H1 (cell line): ENCODE measurements around the gene CLIC3. TPM values are rescaled to one million over a fixed set of nuclear protein-coding genes. Genes with fewer than 3 reads are reported as not detected.
A peak's percentile ranks its signal among the peaks of the same experiment; 100 is the strongest.

Experiments used
- CTCF ChIA-PET: fragments of 300-600 bp; sonication (Branson Sonifier 250); formaldehyde crosslinking; loops from one replicate; lab custom pipeline; 2021; ENCODE audit not compliant: partially characterized antibody; lab: Charles Lee
- POLR2A ChIA-PET: fragments of 300-600 bp; sonication (Branson Sonifier 250); formaldehyde crosslinking; loops from one replicate; lab custom pipeline; 2021; ENCODE audit warnings: inconsistent platforms; ENCODE audit not compliant: partially characterized antibody; lab: Charles Lee
- DNase-seq, 2 experiments: peaks; one replicate each; pipeline versions ENCODE4 v3.0.0 to v3.0.0-alpha.2; 2010 to 2022; ENCODE audit warnings: low spot score in 2 of 2, low read depth in 1 of 2, mixed read lengths in 1 of 2
- FAIRE-seq: peaks from 2 replicates; lab custom pipeline; 2011; peaks lifted over from hg19 to GRCh38; lab: Jason Lieb, UNC
- H2AFZ ChIP-seq: 2 replicates; pipeline ENCODE4 v1.8.1; 2012; ENCODE audit warnings: low read length, inconsistent platforms
- H2AK5ac ChIP-seq: 2 replicates; pipeline ENCODE4 v1.6.1; 2013; ENCODE audit warnings: low read depth, low read length
- H2BK120ac ChIP-seq: replicated peaks from 2 replicates; pipeline ENCODE3; 2013; ENCODE audit warnings: low read depth, low read length, inconsistent platforms
- H2BK12ac ChIP-seq: 2 replicates; pipeline ENCODE4 v1.6.1; 2013; ENCODE audit warnings: low read depth, low read length
- H2BK15ac ChIP-seq: 2 replicates; pipeline ENCODE4 v1.6.1; 2013; ENCODE audit warnings: low read length
- H2BK20ac ChIP-seq: 2 replicates; pipeline ENCODE4 v1.6.1; 2013; ENCODE audit warnings: low read length
- H2BK5ac ChIP-seq: 2 replicates; pipeline ENCODE4 v1.6.1; 2013; ENCODE audit warnings: low read depth, low read length
- H3K14ac ChIP-seq: 2 replicates; pipeline ENCODE4 v1.6.1; 2013; ENCODE audit warnings: inconsistent platforms; ENCODE audit not compliant: insufficient read length
- H3K18ac ChIP-seq: 2 replicates; pipeline ENCODE4 v1.6.1; 2013; ENCODE audit warnings: low read length; ENCODE audit errors: extremely low read depth
- H3K23ac ChIP-seq: 2 replicates; pipeline ENCODE4 v1.6.1; 2013; ENCODE audit warnings: inconsistent platforms; ENCODE audit not compliant: insufficient read length
- H3K23me2 ChIP-seq: 2 replicates; pipeline ENCODE4 v1.6.1; 2013; ENCODE audit warnings: low read depth, low read length
- H3K27ac ChIP-seq: 2 replicates; pipeline ENCODE4 v1.6.1; 2011; ENCODE audit warnings: low read depth, low read length, inconsistent platforms
- H3K27me3 ChIP-seq, 4 experiments: replicated peaks in 1 of 4; 1 replicate in 1 of 4; 2 replicates in 3 of 4; pipeline versions ENCODE4 v1.6.1 to v1.8.1; 2011 to 2013; ENCODE audit warnings: low read length in 3 of 4, mild to moderate bottlenecking in 3 of 4, inconsistent platforms in 2 of 4, mixed read lengths in 2 of 4, moderate library complexity in 1 of 4; ENCODE audit not compliant: control insufficient read depth in 3 of 4, insufficient read depth in 3 of 4; ENCODE audit errors: extremely low read depth in 1 of 4
- H3K36me3 ChIP-seq, 4 experiments: 2 replicates each; pipeline versions ENCODE4 v1.6.1 to v1.8.1; 2011 to 2013; ENCODE audit warnings: mild to moderate bottlenecking in 4 of 4, low read length in 3 of 4, moderate library complexity in 2 of 4, control low read depth in 1 of 4, inconsistent platforms in 1 of 4; ENCODE audit not compliant: insufficient read depth in 4 of 4, control insufficient read depth in 2 of 4
- H3K4ac ChIP-seq: replicated peaks from 2 replicates; pipeline ENCODE3; 2013; ENCODE audit warnings: low read length, low read depth, mixed read lengths, inconsistent platforms; ENCODE audit not compliant: insufficient read length
- H3K4me1 ChIP-seq, 4 experiments: replicated peaks in 1 of 4; 1 replicate in 1 of 4; 2 replicates in 3 of 4; pipeline versions ENCODE4 v1.6.1 to v1.8.1; 2011 to 2013; ENCODE audit warnings: low read length in 3 of 4, inconsistent platforms in 2 of 4, mixed read lengths in 1 of 4; ENCODE audit not compliant: insufficient read depth in 4 of 4, control insufficient read depth in 3 of 4
- H3K4me2 ChIP-seq, 2 experiments: 2 replicates each; pipeline versions ENCODE4 v1.6.1 to v1.8.1; 2011 to 2013; ENCODE audit warnings: low read depth in 2 of 2, low read length in 2 of 2, control low read depth in 1 of 2, inconsistent platforms in 1 of 2, mild to moderate bottlenecking in 1 of 2; ENCODE audit not compliant: insufficient read depth in 1 of 2
- H3K4me3 ChIP-seq, 4 experiments: fragments of 200-600, 300-600 bp in 1 of 4; sonication (generic), shearing (Covaris generic), sonication (Bioruptor Twin) in 1 of 4; 2 replicates each; pipeline versions ENCODE4 v1.5.1 to v1.8.1; 2011 to 2016; ENCODE audit warnings: low read length in 4 of 4, low read depth in 3 of 4, control low read depth in 2 of 4, inconsistent platforms in 2 of 4, mild to moderate bottlenecking in 2 of 4, mixed read lengths in 1 of 4, moderate library complexity in 1 of 4; ENCODE audit not compliant: insufficient read depth in 2 of 4; ENCODE audit errors: extremely low read depth in 1 of 4
- H3K56ac ChIP-seq: replicated peaks from 2 replicates; pipeline ENCODE3; 2013; ENCODE audit warnings: low read depth, mild to moderate bottlenecking, mixed read lengths, low read length, inconsistent platforms; ENCODE audit not compliant: insufficient read length
- H3K79me1 ChIP-seq: 2 replicates; pipeline ENCODE4 v1.6.1; 2013; ENCODE audit warnings: low read depth, low read length, control low read depth
- H3K79me2 ChIP-seq, 2 experiments: 2 replicates each; pipeline versions ENCODE4 v1.6.1 to v1.8.1; 2012 to 2013; ENCODE audit warnings: low read length in 2 of 2, mild to moderate bottlenecking in 2 of 2, inconsistent platforms in 1 of 2; ENCODE audit not compliant: insufficient read depth in 2 of 2, control insufficient read depth in 1 of 2
- H3K9ac ChIP-seq, 4 experiments: replicated peaks in 1 of 4; 1 replicate in 1 of 4; 2 replicates in 3 of 4; pipeline versions ENCODE4 v1.6.1 to v1.8.1; 2011 to 2013; ENCODE audit warnings: low read depth in 3 of 4, low read length in 3 of 4, control low read depth in 2 of 4, mild to moderate bottlenecking in 2 of 4, moderate library complexity in 2 of 4, inconsistent platforms in 1 of 4; ENCODE audit errors: extremely low read depth in 1 of 4
- H3K9me3 ChIP-seq, 2 experiments: 2 replicates each; pipeline versions ENCODE4 v1.6.1 to v1.8.1; 2012 to 2013; ENCODE audit warnings: mild to moderate bottlenecking in 2 of 2, moderate library complexity in 2 of 2, control low read depth in 1 of 2, inconsistent platforms in 1 of 2, low read depth in 1 of 2, low read length in 1 of 2, mixed read lengths in 1 of 2; ENCODE audit not compliant: insufficient read depth in 2 of 2
- H4K20me1 ChIP-seq, 2 experiments: replicated peaks in 1 of 2; 2 replicates each; pipeline versions ENCODE3 to v1.8.1; 2011 to 2013; ENCODE audit warnings: inconsistent platforms in 2 of 2, low read length in 2 of 2, mild to moderate bottlenecking in 1 of 2; ENCODE audit not compliant: insufficient read depth in 2 of 2, control insufficient read depth in 1 of 2
- H4K5ac ChIP-seq: 2 replicates; pipeline ENCODE4 v1.6.1; 2013; ENCODE audit warnings: low read length, low read depth, mixed read lengths, inconsistent platforms; ENCODE audit not compliant: insufficient read length
- H4K8ac ChIP-seq: 2 replicates; pipeline ENCODE4 v1.8.0; 2013; ENCODE audit warnings: mild to moderate bottlenecking, moderate library complexity, low read length, inconsistent platforms; ENCODE audit not compliant: insufficient read depth; ENCODE audit errors: extremely low read depth
- H4K91ac ChIP-seq: replicated peaks from 2 replicates; pipeline ENCODE3; 2013; ENCODE audit warnings: low read length, mixed read lengths, inconsistent platforms; ENCODE audit not compliant: insufficient read length
- BACH1 ChIP-seq: IDR thresholded peaks from 2 replicates; pipeline ENCODE4 v1.6.1; 2012; ENCODE audit warnings: low read length, improper control_type of control experiment
- EP300 ChIP-seq, 2 experiments: IDR thresholded peaks; 1 replicate in 1 of 2; 2 replicates in 1 of 2; pipeline ENCODE4 v1.6.1; 2011 to 2012; ENCODE audit warnings: low read depth in 2 of 2, low read length in 2 of 2, mild to moderate bottlenecking in 2 of 2, borderline replicate concordance in 1 of 2, inconsistent platforms in 1 of 2, moderate library complexity in 1 of 2
- EZH2 ChIP-seq: fragments of 200-600 bp; sonication (generic); IDR thresholded peaks from 2 replicates; pipeline ENCODE4 v1.7.1; 2012; ENCODE audit warnings: low read depth, mild to moderate bottlenecking, moderate library complexity, low read length, inconsistent platforms; ENCODE audit not compliant: severe bottlenecking
- GABPA ChIP-seq: IDR thresholded peaks from 2 replicates; pipeline ENCODE4 v1.6.1; 2011; ENCODE audit warnings: mild to moderate bottlenecking, low read length, moderate library complexity, borderline replicate concordance; ENCODE audit not compliant: insufficient read depth
- GTF2F1 ChIP-seq: IDR thresholded peaks from 2 replicates; pipeline ENCODE4 v1.6.1; 2012; ENCODE audit warnings: low read depth, low read length, improper control_type of control experiment, borderline replicate concordance
- RXRA ChIP-seq: IDR thresholded peaks from 2 replicates; pipeline ENCODE4 v1.6.1; 2011; ENCODE audit warnings: low read depth, mild to moderate bottlenecking, low read length, moderate library complexity; ENCODE audit not compliant: insufficient read depth
- SIX5 ChIP-seq: IDR thresholded peaks from 2 replicates; pipeline ENCODE4 v1.6.1; 2011; ENCODE audit warnings: mild to moderate bottlenecking, low read depth, low read length
- SP1 ChIP-seq: IDR thresholded peaks from 2 replicates; pipeline ENCODE4 v1.6.1; 2011; ENCODE audit warnings: low read depth, low read length
- TEAD4 ChIP-seq: IDR thresholded peaks from 2 replicates; pipeline ENCODE4 v1.6.1; 2012; ENCODE audit warnings: low read depth, low read length, inconsistent platforms, mixed read lengths
- WGBS, 2 experiments: shearing (Covaris generic) in 1 of 2; methylation state at CpG; one replicate each; pipeline versions ENCODE4 v1.1.6 to v1.1.7; 2013 to 2015; ENCODE audit warnings: low lambda C conversion rate in 2 of 2, mixed read lengths in 2 of 2, inconsistent platforms in 1 of 2, low coverage in 1 of 2, missing lambda C conversion rate in 1 of 2; ENCODE audit not compliant: insufficient replicate concordance in 2 of 2, insufficient coverage in 1 of 2, insufficient read length in 1 of 2; ENCODE audit errors: extremely low coverage in 1 of 2, missing lambda C conversion rate in 1 of 2; 5-methylcytosine and 5-hydroxymethylcytosine counted together
- polyA plus RNA-seq, 7 experiments: library from polyadenylated mRNA; depleted of rRNA in 3 of 7; stranded (reverse) in 5 of 7; unstranded in 2 of 7; fragments of >200 nt in 5 of 7; fragments of 200-250 nt in 2 of 7; gene quantifications; 1 replicate in 5 of 7; 2 replicates in 1 of 7; 4 replicates in 1 of 7; pipeline versions ENCODE4 v1.2.1 to v1.2.3, GENCODE V29; 2011 to 2013; ENCODE audit warnings: missing spikeins in 2 of 7, mixed read lengths in 2 of 7
- total RNA-seq: library from RNA; stranded (reverse); fragmentation: NEBNext Ultra II Directional; extraction: Animal tissue kit (Norgen Biotek cat#: 25700); gene quantifications from 2 replicates; pipeline ENCODE4 v1.2.1, GENCODE V29; 2021
- TF ChIP-seq, protein P1 (sequence below): IDR thresholded peaks from 2 replicates; pipeline ENCODE4 v1.6.1; 2012; ENCODE audit warnings: low read length, inconsistent platforms

Gene CLIC3
- total and polyA plus RNA-seq, 2 of the 8 experiments (the other 6 are each of a cell fraction or from before 2014, with no cell fraction given), result 0.12 TPM; not detected in 1

DNA sequence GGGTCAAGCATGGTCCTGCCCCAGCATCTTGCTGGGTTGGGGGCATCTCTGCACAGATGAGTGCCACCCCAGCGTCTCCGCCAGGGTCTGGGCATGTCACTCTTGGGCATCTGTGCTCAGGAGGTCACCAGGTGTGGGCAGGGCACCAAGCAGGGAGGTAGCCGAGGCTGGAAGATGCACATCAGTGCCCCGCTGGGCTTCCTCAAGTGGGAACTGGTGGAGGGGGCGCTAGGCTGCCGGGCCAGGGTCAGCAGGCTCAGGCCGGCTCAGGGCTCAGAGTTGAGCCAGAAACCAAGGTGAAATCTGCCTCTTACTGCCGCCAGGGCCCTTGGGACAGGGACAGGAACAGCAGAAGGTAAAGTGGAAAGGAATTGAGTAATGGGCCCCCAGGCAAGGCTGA is 39.6 kb upstream of the CLIC3 start:
- Histone ChIP-seq H2BK20ac (no peak overlapping the region), H3K27ac (no peak overlapping the region), H4K5ac (no peak overlapping the region), H3K14ac (no peak overlapping the region), H3K79me2 (no peaks in the 10 kb centered on the region), H3K56ac (no peak overlapping the region), H2BK120ac (no peak overlapping the region), H3K79me1 (no peaks in the 10 kb centered on the region), H4K91ac (no peak overlapping the region), H3K9me3 (no peaks in the 10 kb centered on the region), H2BK5ac (no peak overlapping the region), H3K23me2 (no peaks in the 10 kb centered on the region), H3K9ac (no peak overlapping the region), H2BK12ac (no peak overlapping the region; the same call in 1 of the 2 replicates), H3K4me3 (no peak overlapping the region), H3K27me3 (no peaks in the 10 kb centered on the region; a peak in 3 of 7 replicates), H4K8ac (peak overlapping the region; percentile 79; the same call in 1 of the 2 replicates), H3K18ac (no peak overlapping the region), H2AFZ (no peak overlapping the region), H3K4ac (no peak overlapping the region), H2BK15ac (no peak overlapping the region), H3K4me2 (no peak overlapping the region), H4K20me1 (peaks cover 2 to 5% of the 10 kb centered on the region in 2 experiments), H3K23ac (no peak overlapping the region), H2AK5ac (no peak overlapping the region), H3K36me3 (peaks cover 0 to 3% (median 0%) of the 10 kb centered on the region in 4 experiments; a peak in 1 of 8 replicates), H3K4me1 (peaks cover 0 to 2% (median 0%) of the 10 kb centered on the region in 4 experiments; a peak in 3 of 7 replicates)
- ChIA-PET CTCF (interaction anchor here (0.6 to 4.2 kb wide), 51 partner anchors 8 to 333 kb away, joined by 3 to 65 read pairs (median 6); partner anchors contain the start of genes AJM1, ANAPC2, CLIC3 and LCN12), POLR2A (interaction anchor here (1.8 kb wide), 1 partner anchor 28 kb away, joined by 5 read pairs; no protein-coding TSS in a partner anchor)
- FAIRE-seq (no peak), DNase-seq (no peak)
- 81% methylated on average over 8 of the region's 8 CpGs; no CpG with 5 or more reads in 1 of the 2 experiments for WGBS, 2 experiments
- no peak for TF ChIP-seq GABPA
- TF ChIP-seq BACH1, result no peak
- TF ChIP-seq SP1, result no peak
- no peak for TF ChIP-seq RXRA
- TF ChIP-seq TEAD4, result no peak
- no peak for TF ChIP-seq EZH2
- no peak for TF ChIP-seq EP300 (IDR thresholded peaks at IDR 0.05; ENCODE audit: borderline replicate concordance in 1 of 2, low read depth in 2 of 2, low read length in 2 of 2)
- no peak for TF ChIP-seq GTF2F1
- TF ChIP-seq SIX5, result no peak
- TF ChIP-seq, protein P1, sequence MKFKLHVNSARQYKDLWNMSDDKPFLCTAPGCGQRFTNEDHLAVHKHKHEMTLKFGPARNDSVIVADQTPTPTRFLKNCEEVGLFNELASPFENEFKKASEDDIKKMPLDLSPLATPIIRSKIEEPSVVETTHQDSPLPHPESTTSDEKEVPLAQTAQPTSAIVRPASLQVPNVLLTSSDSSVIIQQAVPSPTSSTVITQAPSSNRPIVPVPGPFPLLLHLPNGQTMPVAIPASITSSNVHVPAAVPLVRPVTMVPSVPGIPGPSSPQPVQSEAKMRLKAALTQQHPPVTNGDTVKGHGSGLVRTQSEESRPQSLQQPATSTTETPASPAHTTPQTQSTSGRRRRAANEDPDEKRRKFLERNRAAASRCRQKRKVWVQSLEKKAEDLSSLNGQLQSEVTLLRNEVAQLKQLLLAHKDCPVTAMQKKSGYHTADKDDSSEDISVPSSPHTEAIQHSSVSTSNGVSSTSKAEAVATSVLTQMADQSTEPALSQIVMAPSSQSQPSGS, result no peak
